Subcutaneous abdominal adipose tissue (tissue), 5 donors: ENCODE results near the gene ATAD3B.
A peak's percentile ranks its signal among the peaks of the same experiment; 100 is the strongest.

Source experiments
- H3K27ac ChIP-seq: one replicate; pipeline ENCODE4 v1.7.0; 2013; ENCODE audit warnings: low read depth, mild to moderate bottlenecking, inconsistent platforms, low read length, moderate library complexity
- H3K27me3 ChIP-seq, 5 donors: one replicate each; pipeline ENCODE4 v1.7.0; 2013; ENCODE audit warnings: low read length in 5 of 5, inconsistent platforms in 1 of 5; ENCODE audit not compliant: control insufficient read depth in 5 of 5, insufficient read depth in 4 of 5
- H3K36me3 ChIP-seq, 5 donors: one replicate each; pipeline ENCODE4 v1.7.0; 2013; ENCODE audit warnings: low read length in 5 of 5; ENCODE audit not compliant: control insufficient read depth in 5 of 5, insufficient read depth in 5 of 5
- H3K4me1 ChIP-seq, 5 donors: one replicate each; pipeline ENCODE4 v1.7.0; 2013; ENCODE audit warnings: low read length in 5 of 5, mild to moderate bottlenecking in 3 of 5, moderate library complexity in 1 of 5; ENCODE audit not compliant: control insufficient read depth in 5 of 5, insufficient read depth in 5 of 5
- H3K4me3 ChIP-seq, 5 donors: one replicate each; pipeline ENCODE4 v1.7.0; 2013; ENCODE audit warnings: low read length in 5 of 5, low read depth in 1 of 5
- H3K9ac ChIP-seq, 5 donors: one replicate each; pipeline ENCODE4 v1.7.0; 2013; ENCODE audit warnings: low read length in 5 of 5, mild to moderate bottlenecking in 4 of 5, moderate library complexity in 3 of 5
- H3K9me3 ChIP-seq, 5 donors: one replicate each; pipeline ENCODE4 v1.7.0; 2013; ENCODE audit warnings: low read length in 5 of 5; ENCODE audit not compliant: control insufficient read depth in 5 of 5
- donor health status: healthy.
- donor health status: healthy.
- donor health status: healthy.
- donor health status: healthy.
- donor health status: healthy.

The ATAD3B gene, protein sequence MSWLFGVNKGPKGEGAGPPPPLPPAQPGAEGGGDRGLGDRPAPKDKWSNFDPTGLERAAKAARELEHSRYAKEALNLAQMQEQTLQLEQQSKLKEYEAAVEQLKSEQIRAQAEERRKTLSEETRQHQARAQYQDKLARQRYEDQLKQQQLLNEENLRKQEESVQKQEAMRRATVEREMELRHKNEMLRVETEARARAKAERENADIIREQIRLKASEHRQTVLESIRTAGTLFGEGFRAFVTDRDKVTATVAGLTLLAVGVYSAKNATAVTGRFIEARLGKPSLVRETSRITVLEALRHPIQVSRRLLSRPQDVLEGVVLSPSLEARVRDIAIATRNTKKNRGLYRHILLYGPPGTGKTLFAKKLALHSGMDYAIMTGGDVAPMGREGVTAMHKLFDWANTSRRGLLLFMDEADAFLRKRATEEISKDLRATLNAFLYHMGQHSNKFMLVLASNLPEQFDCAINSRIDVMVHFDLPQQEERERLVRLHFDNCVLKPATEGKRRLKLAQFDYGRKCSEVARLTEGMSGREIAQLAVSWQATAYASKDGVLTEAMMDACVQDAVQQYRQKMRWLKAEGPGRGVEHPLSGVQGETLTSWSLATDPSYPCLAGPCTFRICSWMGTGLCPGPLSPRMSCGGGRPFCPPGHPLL

DNA sequence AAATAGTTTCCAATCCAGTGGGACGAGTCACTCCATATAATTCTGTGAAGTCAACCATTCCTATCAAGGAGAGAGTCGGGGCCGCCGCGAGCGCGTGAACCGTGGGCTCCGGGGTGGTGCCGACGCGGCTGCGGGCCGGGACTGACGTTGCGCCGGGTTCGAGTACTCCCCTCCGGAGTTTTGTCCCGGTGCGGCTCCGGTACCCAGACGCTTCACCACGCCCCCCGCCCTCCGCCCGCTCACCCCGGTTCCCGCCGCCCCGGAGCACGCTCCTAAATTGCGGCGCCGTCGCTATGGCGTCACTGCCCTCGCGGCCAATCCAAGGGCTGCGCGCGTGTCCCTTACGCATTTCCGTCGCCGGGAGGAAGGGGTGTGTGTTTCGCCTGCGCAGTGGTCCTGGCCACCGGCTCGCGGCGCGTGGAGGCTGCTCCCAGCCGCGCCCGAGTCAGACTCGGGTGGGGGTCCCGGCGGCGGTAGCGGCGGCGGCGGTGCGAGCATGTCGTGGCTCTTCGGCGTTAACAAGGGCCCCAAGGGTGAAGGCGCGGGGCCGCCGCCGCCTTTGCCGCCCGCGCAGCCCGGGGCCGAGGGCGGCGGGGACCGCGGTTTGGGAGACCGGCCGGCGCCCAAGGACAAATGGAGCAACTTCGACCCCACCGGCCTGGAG is at the start of gene ATAD3B:
Gene ATAD3B (plus strand): TSS at position 377 of the 664 bp plus-strand sequence. CDS start 120 bp downstream, at position 497.
- Histone ChIP-seq H3K36me3 (peaks cover 0 to 2% (median 0%) of the 10 kb centered on the region in 5 donors), H3K4me1 (peaks cover 3 to 24% (median 19%) of the 10 kb centered on the region in 5 donors), H3K27me3 (no peaks in the 10 kb centered on the region), H3K9me3 (no peaks in the 10 kb centered on the region), H3K9ac (peak within 1 kb of the TSS in 4 of 5 donors; percentile 58 to 84 (median 70)), H3K27ac (peak within 1 kb of the TSS; percentile 69), H3K4me3 (peak within 1 kb of the TSS; percentile 71 to 83 (median 82))

DNA sequence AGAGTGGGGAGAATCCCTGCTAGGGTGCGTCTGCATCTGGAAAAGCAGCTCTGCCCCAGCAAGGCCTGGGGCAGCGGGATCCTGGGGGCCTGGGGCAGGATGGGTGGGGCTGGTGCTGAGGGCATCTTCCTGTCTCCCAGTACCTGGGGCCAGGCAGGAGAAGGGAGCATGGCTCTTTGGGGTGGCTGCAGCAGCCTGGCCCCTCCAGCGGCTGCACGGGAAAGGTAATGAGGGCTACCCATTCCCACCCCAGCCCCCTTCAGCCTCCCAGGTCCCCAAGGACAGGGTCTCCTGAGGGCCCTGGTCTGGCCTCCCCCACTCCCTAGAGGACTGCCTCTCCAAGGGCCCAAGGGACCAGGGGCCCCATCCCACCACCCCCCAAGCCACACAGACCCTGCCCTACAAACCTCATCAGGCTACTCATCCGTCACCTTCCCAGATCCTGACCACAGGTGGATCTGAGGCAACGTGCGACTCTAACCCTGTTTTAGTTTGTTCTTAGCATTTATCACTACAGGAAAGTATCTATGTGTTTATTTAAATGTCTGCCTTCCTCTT is 49.6 kb upstream of the ATAD3B start:
- H3K36me3 ChIP-seq = no peaks in the 10 kb centered on the region

DNA sequence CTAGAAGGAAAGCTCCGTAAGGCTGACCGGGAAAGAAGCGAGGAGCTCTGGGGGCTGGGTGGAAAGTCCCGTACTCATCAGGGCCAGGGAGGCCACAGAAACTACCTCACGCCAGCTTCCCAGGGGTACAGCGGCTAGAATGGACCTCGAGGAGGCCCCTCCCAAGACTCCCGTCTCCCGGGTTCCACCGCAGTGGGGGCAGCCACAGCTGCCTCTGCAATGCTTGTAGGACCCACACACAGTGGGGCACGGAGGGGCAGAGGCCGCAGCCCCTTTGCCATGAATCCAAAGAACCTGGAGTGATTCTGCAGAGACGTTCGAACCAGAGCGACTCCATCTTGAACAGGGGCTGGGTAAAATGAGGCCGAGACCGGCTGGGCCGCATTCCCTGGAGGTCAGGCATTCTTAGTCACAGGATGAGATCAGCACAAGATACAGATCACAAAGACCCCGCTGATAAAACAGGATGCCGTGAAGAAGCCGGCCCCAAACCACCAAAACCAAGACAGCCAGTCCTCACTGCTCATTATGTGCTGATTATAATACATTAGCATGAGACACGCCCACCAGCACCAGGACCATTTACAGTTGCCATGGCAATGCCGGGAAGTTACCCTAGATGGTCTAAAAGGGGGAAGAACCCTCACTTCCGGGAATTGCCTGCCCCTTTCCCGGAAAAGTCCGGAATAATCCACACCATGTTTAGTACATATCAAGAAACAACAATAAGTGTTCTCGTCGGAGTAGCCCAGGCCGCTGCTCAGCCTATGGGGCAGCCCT is 48.9 kb upstream of the ATAD3B start:
- no peaks in the 10 kb centered on the region for H3K9me3 ChIP-seq
- H3K27ac ChIP-seq = no peak overlapping the region
- H3K36me3 ChIP-seq = no peaks in the 10 kb centered on the region
- no peak overlapping the region for H3K4me3 ChIP-seq
- H3K9ac ChIP-seq = no peak overlapping the region
- H3K4me1 ChIP-seq = peaks cover 0 to 22% (median 18%) of the 10 kb centered on the region in 5 donors
- H3K27me3 ChIP-seq = peaks cover 0 to 12% (median 4%) of the 10 kb centered on the region in 5 donors

More for the DNA sequence above, 49.6 kb upstream of the ATAD3B start:
- no peak overlapping the region for H3K9ac ChIP-seq
- peaks cover 0 to 12% (median 4%) of the 10 kb centered on the region in 5 donors for H3K27me3 ChIP-seq
- H3K27ac ChIP-seq = no peak overlapping the region
- H3K9me3 ChIP-seq = no peaks in the 10 kb centered on the region
- peaks cover 0 to 22% (median 18%) of the 10 kb centered on the region in 5 donors for H3K4me1 ChIP-seq
- no peak overlapping the region for H3K4me3 ChIP-seq

DNA sequence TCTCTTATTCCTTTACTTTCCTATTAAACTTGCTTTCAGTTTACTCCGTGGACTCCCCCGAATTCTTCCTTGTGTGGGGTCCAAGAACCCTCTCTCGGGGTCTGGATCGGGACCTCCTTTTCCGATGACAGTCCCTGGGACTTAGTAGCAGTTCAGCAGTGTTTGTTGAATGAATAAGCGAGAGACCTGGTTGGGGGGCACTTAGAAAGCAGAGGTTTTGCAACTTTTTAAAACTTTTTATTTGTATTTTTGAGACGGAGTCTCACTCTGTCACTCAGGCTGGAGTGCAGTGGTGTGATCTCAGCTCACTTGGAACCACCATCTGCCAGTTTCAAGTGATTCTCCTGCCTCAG is 48.3 kb upstream of the ATAD3B start:
- Histone ChIP-seq H3K9ac (no peak overlapping the region), H3K36me3 (no peaks in the 10 kb centered on the region), H3K27me3 (peaks cover 0 to 12% (median 4%) of the 10 kb centered on the region in 5 donors), H3K9me3 (no peaks in the 10 kb centered on the region), H3K4me3 (no peak overlapping the region), H3K4me1 (peaks cover 0 to 22% (median 18%) of the 10 kb centered on the region in 5 donors), H3K27ac (no peak overlapping the region)

DNA sequence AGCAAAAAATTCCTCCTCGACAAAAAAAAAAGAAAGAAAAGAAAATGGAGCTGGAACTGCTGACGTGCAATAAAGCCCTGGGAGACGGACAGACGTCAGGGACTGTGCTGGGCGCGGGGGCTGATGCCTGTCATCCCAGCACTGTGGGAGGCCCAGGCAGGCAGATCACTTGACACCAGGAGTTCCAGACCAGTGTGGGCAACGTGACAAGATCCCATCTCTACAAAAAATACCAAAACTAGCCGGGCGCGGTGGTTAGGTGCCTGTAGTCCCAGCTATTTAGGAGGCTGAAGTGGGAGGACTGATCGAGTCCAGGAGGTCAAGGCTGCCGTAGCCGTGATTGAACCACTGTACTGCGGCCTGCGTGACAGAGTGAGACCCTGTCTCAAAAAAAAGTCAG is 46.9 kb upstream of the ATAD3B start:
- Histone ChIP-seq H3K27me3 (peaks cover 0 to 12% (median 4%) of the 10 kb centered on the region in 5 donors), H3K27ac (no peak overlapping the region), H3K9ac (no peak overlapping the region), H3K4me3 (no peak overlapping the region), H3K36me3 (no peaks in the 10 kb centered on the region), H3K9me3 (no peaks in the 10 kb centered on the region), H3K4me1 (peaks cover 2 to 19% (median 16%) of the 10 kb centered on the region in 5 donors)

DNA sequence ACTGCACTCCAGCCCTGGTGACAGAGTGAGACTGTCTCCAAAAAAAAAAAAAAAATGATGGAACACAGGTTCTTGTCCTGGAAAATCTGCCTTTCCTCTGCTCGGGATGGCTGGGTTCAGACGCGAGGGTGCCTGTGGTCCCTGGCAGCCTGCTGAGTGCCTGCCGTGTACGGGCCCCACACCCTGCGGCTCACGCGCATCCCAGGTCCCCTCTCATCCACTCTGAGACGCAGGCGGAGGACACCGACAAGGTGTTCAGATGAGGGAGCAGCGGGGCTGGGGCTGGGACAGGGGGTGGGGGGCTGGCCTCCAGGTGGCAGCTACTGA is 46.2 kb upstream of the ATAD3B start:
- Histone ChIP-seq H3K27me3 (peaks cover 0 to 12% (median 4%) of the 10 kb centered on the region in 5 donors), H3K9ac (no peak overlapping the region), H3K4me3 (no peak overlapping the region), H3K27ac (no peak overlapping the region), H3K9me3 (no peaks in the 10 kb centered on the region), H3K36me3 (no peaks in the 10 kb centered on the region), H3K4me1 (peaks cover 4 to 24% (median 20%) of the 10 kb centered on the region in 5 donors)

DNA sequence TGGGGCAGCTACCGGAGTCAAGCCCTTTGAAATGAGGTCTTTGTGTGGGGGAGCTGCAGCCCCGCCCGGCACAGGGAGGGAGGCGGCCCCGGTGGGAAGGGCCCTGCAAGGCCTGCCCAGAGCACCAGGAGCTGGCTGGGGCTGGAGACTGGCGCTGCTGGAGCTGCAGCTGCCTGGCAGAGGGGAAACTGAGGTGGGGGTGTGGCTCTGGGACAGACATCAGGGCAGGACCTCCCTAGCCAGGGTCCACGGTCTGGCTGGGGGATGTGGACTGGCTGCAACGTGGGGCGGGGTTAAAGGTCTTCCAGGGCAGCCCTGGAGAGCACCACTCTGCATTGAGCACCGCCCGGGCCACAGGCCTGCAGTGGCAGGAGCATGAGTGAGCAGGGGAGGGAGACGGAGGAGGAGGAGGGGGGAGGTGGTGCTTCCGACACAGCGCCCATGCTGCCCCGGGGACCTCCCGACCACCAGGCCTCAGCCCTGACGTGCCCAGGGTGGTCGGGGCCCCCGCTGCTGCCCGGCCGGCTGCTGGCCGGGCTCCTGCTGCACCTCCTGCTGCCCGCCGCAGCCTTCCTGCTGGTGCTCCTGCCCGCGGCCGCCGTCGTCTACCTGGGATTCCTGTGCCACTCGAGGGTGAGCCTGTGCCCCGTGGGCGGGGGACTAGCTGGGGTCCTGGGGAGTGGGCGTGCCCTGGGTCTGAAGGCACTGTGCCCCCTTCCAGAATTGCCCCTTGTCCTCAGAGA is 45.6 kb upstream of the ATAD3B start:
- H3K36me3 ChIP-seq = no peaks in the 10 kb centered on the region
- H3K27ac ChIP-seq = no peak overlapping the region
- peaks cover 4 to 24% (median 20%) of the 10 kb centered on the region in 5 donors for H3K4me1 ChIP-seq

DNA sequence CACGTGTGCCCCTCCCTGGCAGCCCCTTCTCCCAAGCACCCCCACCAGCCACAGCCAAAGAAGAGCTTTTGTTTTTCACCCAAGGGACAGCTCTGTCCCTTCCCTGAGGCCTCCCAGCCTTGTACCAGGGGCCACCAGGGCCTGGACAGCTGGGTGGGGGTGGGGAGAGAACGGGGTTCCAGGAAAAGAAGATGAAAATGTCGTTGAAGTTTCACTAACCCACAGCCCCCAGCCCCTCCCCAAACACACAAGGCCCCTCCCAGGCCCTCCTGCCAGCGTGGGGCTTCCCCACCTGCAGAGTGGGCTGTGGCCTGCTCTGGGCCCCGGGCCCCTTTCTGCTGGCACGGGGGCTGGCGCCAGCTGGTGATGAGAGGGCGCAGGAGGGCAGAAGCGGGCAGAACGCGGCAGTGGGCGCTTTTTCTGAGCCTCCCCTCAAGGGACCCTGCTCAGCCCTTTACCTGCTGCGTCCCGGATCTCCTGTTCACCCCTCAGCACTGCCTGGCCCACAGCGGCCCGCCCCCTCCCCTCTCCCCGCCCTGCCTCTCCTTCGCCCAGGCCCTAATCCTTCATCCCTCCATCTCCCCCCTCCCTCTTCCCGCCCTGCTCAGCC is 45.0 kb upstream of the ATAD3B start:
- H3K9ac ChIP-seq = no peak overlapping the region

More for the DNA sequence above, 45.6 kb upstream of the ATAD3B start:
- H3K9ac ChIP-seq = no peak overlapping the region
- H3K9me3 ChIP-seq = no peaks in the 10 kb centered on the region
- no peak overlapping the region for H3K4me3 ChIP-seq
- H3K27me3 ChIP-seq = peaks cover 0 to 12% (median 4%) of the 10 kb centered on the region in 5 donors

More for the DNA sequence above, 45.0 kb upstream of the ATAD3B start:
- no peak overlapping the region for H3K27ac ChIP-seq
- peaks cover 4 to 27% (median 25%) of the 10 kb centered on the region in 5 donors for H3K4me1 ChIP-seq
- H3K36me3 ChIP-seq = no peaks in the 10 kb centered on the region
- H3K27me3 ChIP-seq = peaks cover 0 to 12% (median 4%) of the 10 kb centered on the region in 5 donors
- no peaks in the 10 kb centered on the region for H3K9me3 ChIP-seq
- no peak overlapping the region for H3K4me3 ChIP-seq
